Measurements from ENCODE around the gene THRA.

THRA gene

GRCh38 chr17:40099619-40100418 is 37.1 kb downstream of the THRA start:
- Histone ChIP-seq H3K27me3 (ENCODE audit: control insufficient read depth in 1 of 2, insufficient read depth in 2 of 2, low read length in 2 of 2) (no peaks in the 10 kb centered on the region), H3K4me3 (ENCODE audit: low read depth in 1 of 2, low read length in 2 of 2) (peak overlapping the region; percentile 75 to 99), H3K4me1 (ENCODE audit: insufficient read depth, low read length) (peaks cover 75% of the 10 kb centered on the region), H3K36me3 (ENCODE audit: insufficient read depth, low read length) (peaks cover 40% of the 10 kb centered on the region), H3K9ac (ENCODE audit: low read length) (peak overlapping the region; percentile 97), H3K27ac (ENCODE audit: low read depth, low read length) (peak overlapping the region; percentile 97), H3K9me3 (ENCODE audit: low read length) (no peaks in the 10 kb centered on the region)

GRCh38 chr17:40100419-40100668 is 37.6 kb downstream of the THRA start, which contains the start of gene NR1D1:
NR1D1 (minus strand) TSS chr17:40100589; CDS start chr17:40100094, 495 bp downstream.
- H3K4me1 ChIP-seq (ENCODE audit: insufficient read depth, low read length): peaks cover 75% of the 10 kb centered on the region
- peak within 1 kb of the TSS; percentile 97 for H3K9ac ChIP-seq (ENCODE audit: low read length)
- H3K27me3 ChIP-seq (ENCODE audit: control insufficient read depth in 1 of 2, insufficient read depth in 2 of 2, low read length in 2 of 2): no peaks in the 10 kb centered on the region
- H3K9me3 ChIP-seq (ENCODE audit: low read length): no peaks in the 10 kb centered on the region
- H3K27ac ChIP-seq (ENCODE audit: low read depth, low read length): peak within 1 kb of the TSS; percentile 97
- H3K4me3 ChIP-seq (ENCODE audit: low read depth in 1 of 2, low read length in 2 of 2): peak within 1 kb of the TSS; percentile 75 to 99
- peaks cover 35% of the 10 kb centered on the region for H3K36me3 ChIP-seq (ENCODE audit: insufficient read depth, low read length)

- Histone ChIP-seq H3K27me3 (ENCODE audit: control insufficient read depth in 1 of 2, insufficient read depth in 2 of 2, low read length in 2 of 2) (no peaks in the 10 kb centered on the region), H3K4me1 (ENCODE audit: insufficient read depth, low read length) (peaks cover 75% of the 10 kb centered on the region), H3K27ac (ENCODE audit: low read depth, low read length) (peak overlapping the region; percentile 97), H3K4me3 (ENCODE audit: low read depth in 1 of 2, low read length in 2 of 2) (peak overlapping the region; percentile 75 to 99), H3K36me3 (ENCODE audit: insufficient read depth, low read length) (peaks cover 30% of the 10 kb centered on the region), H3K9ac (ENCODE audit: low read length) (peak overlapping the region; percentile 46), H3K9me3 (ENCODE audit: low read length) (no peaks in the 10 kb centered on the region)
Observed at GRCh38 chr17:40100669-40101366, 38.1 kb downstream of the THRA start.

GRCh38 chr17:40101367-40102210 is 38.8 kb downstream of the THRA start:
- H3K27me3 ChIP-seq (ENCODE audit: control insufficient read depth in 1 of 2, insufficient read depth in 2 of 2, low read length in 2 of 2): no peaks in the 10 kb centered on the region
- peaks cover 22% of the 10 kb centered on the region for H3K36me3 ChIP-seq (ENCODE audit: insufficient read depth, low read length)
- peak overlapping the region; percentile 13 to 99 for H3K4me3 ChIP-seq (ENCODE audit: low read depth in 1 of 2, low read length in 2 of 2)
- H3K27ac ChIP-seq (ENCODE audit: low read depth, low read length): peak overlapping the region; percentile 97
- H3K4me1 ChIP-seq (ENCODE audit: insufficient read depth, low read length): peaks cover 75% of the 10 kb centered on the region
- H3K9me3 ChIP-seq (ENCODE audit: low read length): no peaks in the 10 kb centered on the region
- peak overlapping the region; percentile 46 for H3K9ac ChIP-seq (ENCODE audit: low read length)

GRCh38 chr17:40103071-40103661 is 40.4 kb downstream of the THRA start:
- Histone ChIP-seq H3K4me1 (ENCODE audit: insufficient read depth, low read length) (peaks cover 74% of the 10 kb centered on the region), H3K27me3 (ENCODE audit: control insufficient read depth in 1 of 2, insufficient read depth in 2 of 2, low read length in 2 of 2) (no peaks in the 10 kb centered on the region)

GRCh38 chr17:40103688-40104087 is 40.9 kb downstream of the THRA start:
- Histone ChIP-seq H3K36me3 (ENCODE audit: insufficient read depth, low read length) (peaks cover 1% of the 10 kb centered on the region), H3K27ac (ENCODE audit: low read depth, low read length) (peak overlapping the region; percentile 66), H3K27me3 (ENCODE audit: control insufficient read depth in 1 of 2, insufficient read depth in 2 of 2, low read length in 2 of 2) (no peaks in the 10 kb centered on the region), H3K9ac (ENCODE audit: low read length) (no peak overlapping the region), H3K9me3 (ENCODE audit: low read length) (no peaks in the 10 kb centered on the region), H3K4me1 (ENCODE audit: insufficient read depth, low read length) (peaks cover 74% of the 10 kb centered on the region), H3K4me3 (ENCODE audit: low read depth in 1 of 2, low read length in 2 of 2) (no peak overlapping the region)

More at GRCh38 chr17:40103071-40103661, 40.4 kb downstream of the THRA start:
- Histone ChIP-seq H3K4me3 (ENCODE audit: low read depth in 1 of 2, low read length in 2 of 2) (peak overlapping the region in 1 of 2 donors; percentile 6), H3K9ac (ENCODE audit: low read length) (peak overlapping the region; percentile 46), H3K36me3 (ENCODE audit: insufficient read depth, low read length) (peaks cover 6% of the 10 kb centered on the region), H3K9me3 (ENCODE audit: low read length) (no peaks in the 10 kb centered on the region), H3K27ac (ENCODE audit: low read depth, low read length) (peak overlapping the region; percentile 66)

GRCh38 chr17:40104594-40105486 is 42.1 kb downstream of the THRA start:
- peaks cover 85% of the 10 kb centered on the region for H3K4me1 ChIP-seq (ENCODE audit: insufficient read depth, low read length)
- no peaks in the 10 kb centered on the region for H3K36me3 ChIP-seq (ENCODE audit: insufficient read depth, low read length)
- no peaks in the 10 kb centered on the region for H3K27me3 ChIP-seq (ENCODE audit: control insufficient read depth in 1 of 2, insufficient read depth in 2 of 2, low read length in 2 of 2)
- peak overlapping the region; percentile 20 for H3K9ac ChIP-seq (ENCODE audit: low read length)
- no peaks in the 10 kb centered on the region for H3K9me3 ChIP-seq (ENCODE audit: low read length)
- no peak overlapping the region for H3K4me3 ChIP-seq (ENCODE audit: low read depth in 1 of 2, low read length in 2 of 2)
- H3K27ac ChIP-seq (ENCODE audit: low read depth, low read length): peak overlapping the region; percentile 92

GRCh38 chr17:40105861-40106759 is 43.3 kb downstream of the THRA start:
- Histone ChIP-seq H3K4me3 (ENCODE audit: low read depth in 1 of 2, low read length in 2 of 2) (peak overlapping the region; percentile 34 to 54), H3K4me1 (ENCODE audit: insufficient read depth, low read length) (peaks cover 94% of the 10 kb centered on the region), H3K9me3 (ENCODE audit: low read length) (no peaks in the 10 kb centered on the region), H3K27ac (ENCODE audit: low read depth, low read length) (peak overlapping the region; percentile 92), H3K27me3 (ENCODE audit: control insufficient read depth in 1 of 2, insufficient read depth in 2 of 2, low read length in 2 of 2) (no peaks in the 10 kb centered on the region), H3K9ac (ENCODE audit: low read length) (peak overlapping the region; percentile 34), H3K36me3 (ENCODE audit: insufficient read depth, low read length) (no peaks in the 10 kb centered on the region)

GRCh38 chr17:40106760-40107521 is 44.2 kb downstream of the THRA start:
- H3K27me3 ChIP-seq (ENCODE audit: control insufficient read depth in 1 of 2, insufficient read depth in 2 of 2, low read length in 2 of 2): no peaks in the 10 kb centered on the region
- peak overlapping the region; percentile 72 for H3K9ac ChIP-seq (ENCODE audit: low read length)
- peak overlapping the region; percentile 92 for H3K27ac ChIP-seq (ENCODE audit: low read depth, low read length)
- no peaks in the 10 kb centered on the region for H3K36me3 ChIP-seq (ENCODE audit: insufficient read depth, low read length)
- H3K4me3 ChIP-seq (ENCODE audit: low read depth in 1 of 2, low read length in 2 of 2): peak overlapping the region; percentile 34 to 54
- no peaks in the 10 kb centered on the region for H3K9me3 ChIP-seq (ENCODE audit: low read length)
- peaks cover 94% of the 10 kb centered on the region for H3K4me1 ChIP-seq (ENCODE audit: insufficient read depth, low read length)
